MCF 10A (cell line): ENCODE measurements around the gene EVA1B. TPM values are rescaled to one million over a fixed set of nuclear protein-coding genes. Genes with fewer than 3 reads are reported as not detected.

ENCODE experiments used
- BruUV-seq: library from RNA; stranded (reverse); fragments of 400-500 nt; replicated peaks from 2 replicates; lab custom pipeline; 2021; lab: Mats Ljungman, UMichigan
- CTCF ChIA-PET: fragments of 300-600 bp; sonication (Branson Sonifier 250); formaldehyde crosslinking; extraction: SDS; loops from one replicate; lab custom pipeline; 2021; ENCODE audit warnings: antibody characterized with exemption, inconsistent platforms; lab: Yijun Ruan, JAX
- POLR2A ChIA-PET: fragments of 300-600, 350-650 bp; sonication (Branson Sonifier 250); formaldehyde crosslinking; extraction: SDS; loops from one replicate; lab custom pipeline; 2020; ENCODE audit warnings: antibody characterized with exemption, inconsistent platforms; lab: Yijun Ruan, JAX
- DNase-seq: peaks from one replicate; pipeline ENCODE4 v3.0.0-alpha.2; 2018; ENCODE audit not compliant: unreplicated experiment
- H3K27ac Mint-ChIP-seq: one replicate; pipeline ENCODE4 v1.8.0; 2022; ENCODE audit warnings: mild to moderate bottlenecking, low read depth, mixed read lengths; ENCODE audit not compliant: unreplicated experiment
- H3K27me3 Mint-ChIP-seq: one replicate; pipeline ENCODE4 v1.8.0; 2022; ENCODE audit warnings: mixed read lengths; ENCODE audit not compliant: insufficient read depth, unreplicated experiment
- H3K36me3 Mint-ChIP-seq: one replicate; pipeline ENCODE4 v1.8.0; 2022; ENCODE audit warnings: mild to moderate bottlenecking, moderate library complexity, mixed read lengths; ENCODE audit not compliant: insufficient read depth, unreplicated experiment
- H3K4me1 Mint-ChIP-seq: one replicate; pipeline ENCODE4 v1.8.0; 2022; ENCODE audit warnings: mixed read lengths; ENCODE audit not compliant: insufficient read depth, unreplicated experiment
- H3K4me3 Mint-ChIP-seq: one replicate; pipeline ENCODE4 v1.8.0; 2022; ENCODE audit warnings: mild to moderate bottlenecking, moderate library complexity, mixed read lengths; ENCODE audit not compliant: unreplicated experiment
- H3K9me3 Mint-ChIP-seq: one replicate; pipeline ENCODE4 v1.8.0; 2022; ENCODE audit warnings: mixed read lengths; ENCODE audit not compliant: unreplicated experiment
- intact Hi-C: fragments of 100-400 bp; cut with micrococcal nuclease; formaldehyde crosslinking; loops from 2 replicates; pipeline ENCODE4 v1.14.1; 2022
- total RNA-seq: library from RNA; stranded (reverse); gene quantifications from 2 replicates; pipeline ENCODE4 v1.2.3, GENCODE V29; 2022
- TF ChIP-seq, protein P1 (sequence below): fragments of 200-600 bp; IDR thresholded peaks from one replicate; pipeline ENCODE4 v1.8.0; 2022; ENCODE audit warnings: antibody characterized with exemption, mild to moderate bottlenecking; ENCODE audit not compliant: unreplicated experiment

The EVA1B gene
- total RNA-seq, 1 experiment from 2014 or later = 4.8 TPM

DNA sequence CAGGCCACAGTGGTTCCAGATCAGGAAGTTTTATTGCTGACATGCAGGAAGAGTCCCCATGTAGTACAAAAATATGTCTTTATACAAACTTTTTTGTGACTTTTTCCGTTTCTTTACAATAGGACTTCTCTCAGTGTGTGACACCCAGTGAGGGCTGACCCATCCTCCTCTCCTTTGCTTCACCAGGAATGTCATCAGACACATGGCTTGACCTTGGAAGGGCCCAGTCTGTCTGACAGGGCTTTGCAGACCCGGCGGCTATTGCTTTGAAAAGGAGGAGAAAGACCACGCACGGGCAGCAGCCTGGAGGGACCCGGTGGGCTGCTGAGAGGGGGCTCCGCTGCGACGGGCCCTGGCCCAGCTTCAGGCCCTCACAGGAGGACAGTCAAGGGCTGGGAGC is 16.2 kb upstream of the EVA1B start:
- TF ChIP-seq, protein P1, sequence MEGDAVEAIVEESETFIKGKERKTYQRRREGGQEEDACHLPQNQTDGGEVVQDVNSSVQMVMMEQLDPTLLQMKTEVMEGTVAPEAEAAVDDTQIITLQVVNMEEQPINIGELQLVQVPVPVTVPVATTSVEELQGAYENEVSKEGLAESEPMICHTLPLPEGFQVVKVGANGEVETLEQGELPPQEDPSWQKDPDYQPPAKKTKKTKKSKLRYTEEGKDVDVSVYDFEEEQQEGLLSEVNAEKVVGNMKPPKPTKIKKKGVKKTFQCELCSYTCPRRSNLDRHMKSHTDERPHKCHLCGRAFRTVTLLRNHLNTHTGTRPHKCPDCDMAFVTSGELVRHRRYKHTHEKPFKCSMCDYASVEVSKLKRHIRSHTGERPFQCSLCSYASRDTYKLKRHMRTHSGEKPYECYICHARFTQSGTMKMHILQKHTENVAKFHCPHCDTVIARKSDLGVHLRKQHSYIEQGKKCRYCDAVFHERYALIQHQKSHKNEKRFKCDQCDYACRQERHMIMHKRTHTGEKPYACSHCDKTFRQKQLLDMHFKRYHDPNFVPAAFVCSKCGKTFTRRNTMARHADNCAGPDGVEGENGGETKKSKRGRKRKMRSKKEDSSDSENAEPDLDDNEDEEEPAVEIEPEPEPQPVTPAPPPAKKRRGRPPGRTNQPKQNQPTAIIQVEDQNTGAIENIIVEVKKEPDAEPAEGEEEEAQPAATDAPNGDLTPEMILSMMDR = no peak
- H3K27ac Mint-ChIP-seq = no peak overlapping the region
- H3K36me3 Mint-ChIP-seq = peaks cover under 1% of the 10 kb centered on the region
- no peaks in the 10 kb centered on the region for H3K9me3 Mint-ChIP-seq
- BruUV-seq = TSS peak; percentile 21
- DNase-seq = no peak
- CTCF ChIA-PET = interaction anchor here (0.6 to 9.6 kb wide), 3 partner anchors 27 to 112 kb away, joined by 3 to 118 read pairs (median 4); no protein-coding TSS in a partner anchor
- H3K4me1 Mint-ChIP-seq = peaks cover 8% of the 10 kb centered on the region
- POLR2A ChIA-PET = no interaction called here
- no peak overlapping the region for H3K4me3 Mint-ChIP-seq
- H3K27me3 Mint-ChIP-seq = no peaks in the 10 kb centered on the region
- intact Hi-C loops = no loop called here

DNA sequence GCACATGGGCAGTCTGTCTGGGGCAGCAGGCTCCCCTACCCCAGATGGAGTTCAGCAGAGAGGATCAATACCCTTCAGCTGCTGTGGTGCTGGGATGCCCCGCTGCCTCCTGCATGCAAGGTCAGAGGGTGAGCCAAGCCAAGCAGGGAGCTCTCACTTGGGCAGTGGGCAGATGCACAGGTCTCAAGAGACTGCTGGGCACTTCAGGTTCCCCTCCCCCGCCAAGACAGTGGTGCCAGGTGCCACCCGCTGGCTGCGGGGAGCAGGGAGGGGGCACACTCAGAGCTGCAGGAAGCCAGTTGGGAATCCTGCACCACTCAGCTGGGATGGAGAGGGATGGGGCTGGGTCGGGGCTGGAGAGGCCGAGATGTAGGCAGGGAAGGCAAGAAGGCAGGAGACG is 15.8 kb upstream of the EVA1B start:
- no peaks in the 10 kb centered on the region for H3K27me3 Mint-ChIP-seq
- no peaks in the 10 kb centered on the region for H3K36me3 Mint-ChIP-seq
- DNase-seq = no peak
- POLR2A ChIA-PET = no interaction called here
- intact Hi-C loops = no loop called here
- H3K4me3 Mint-ChIP-seq = no peak overlapping the region
- H3K9me3 Mint-ChIP-seq = no peaks in the 10 kb centered on the region
- no TSS peak for BruUV-seq
- TF ChIP-seq, protein P1 = no peak
- H3K4me1 Mint-ChIP-seq = peaks cover 8% of the 10 kb centered on the region
- H3K27ac Mint-ChIP-seq = no peak overlapping the region
- CTCF ChIA-PET = interaction anchor here (0.6 to 1.1 kb wide), 3 partner anchors 14 to 112 kb away, joined by 3 to 4 read pairs (median 3); no protein-coding TSS in a partner anchor

DNA sequence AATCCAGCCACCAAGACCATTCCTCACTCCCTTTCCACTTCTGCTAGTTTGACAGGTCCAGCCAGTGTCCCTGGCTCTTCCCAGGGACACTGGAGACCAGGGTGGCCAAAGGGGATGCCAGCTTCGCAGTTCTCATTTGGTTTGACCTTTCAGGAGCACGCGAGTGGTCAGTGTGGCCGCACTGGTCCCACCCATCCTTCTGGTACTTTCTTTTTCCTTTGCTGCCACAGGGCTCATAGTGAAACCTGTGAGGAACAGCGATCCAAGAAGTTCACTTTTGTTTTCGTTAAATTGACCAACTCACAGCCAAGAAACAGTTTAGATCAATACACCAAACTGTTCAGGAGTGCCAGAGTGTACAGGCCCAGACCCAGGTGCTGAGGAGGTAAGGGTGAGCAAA is 14.4 kb upstream of the EVA1B start:
- Mint-ChIP-seq H3K27me3 (no peaks in the 10 kb centered on the region), H3K27ac (no peak overlapping the region), H3K36me3 (no peaks in the 10 kb centered on the region), H3K4me1 (peaks cover 3% of the 10 kb centered on the region), H3K9me3 (no peaks in the 10 kb centered on the region), H3K4me3 (no peak overlapping the region)
- CTCF ChIA-PET = no interaction called here
- POLR2A ChIA-PET = interaction anchor here (1.0 kb wide), 1 partner anchor 49 kb away, joined by 3 read pairs; no protein-coding TSS in a partner anchor
- TF ChIP-seq, protein P1 = no peak
- no peak for DNase-seq
- intact Hi-C loops = no loop called here
- BruUV-seq = no TSS peak

DNA sequence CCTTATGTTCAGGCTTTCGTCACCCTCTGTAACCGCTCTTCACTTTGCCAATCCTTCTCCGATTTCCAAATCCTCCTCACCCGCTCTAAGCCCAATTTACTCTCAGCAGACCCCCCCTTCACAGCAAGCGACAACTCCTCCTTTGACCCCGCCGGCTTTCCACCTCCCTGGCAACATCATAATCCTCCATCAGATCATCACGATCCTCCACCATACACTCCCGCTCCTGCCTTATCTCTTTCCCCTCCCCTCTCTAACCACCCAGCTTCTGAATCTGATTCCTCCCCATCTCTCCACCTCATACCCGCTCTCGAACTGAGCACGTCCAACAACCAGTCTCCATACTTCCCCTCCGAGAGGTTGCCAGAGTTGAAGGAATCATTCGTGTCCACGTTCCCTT is 7.5 kb upstream of the EVA1B start:
- TF ChIP-seq, protein P1 = no peak
- Mint-ChIP-seq H3K36me3 (peaks cover 15% of the 10 kb centered on the region), H3K27me3 (no peaks in the 10 kb centered on the region), H3K9me3 (no peaks in the 10 kb centered on the region), H3K27ac (no peak overlapping the region), H3K4me3 (no peak overlapping the region), H3K4me1 (peaks cover 24% of the 10 kb centered on the region)
- no peak for DNase-seq
- intact Hi-C loops = no loop called here
- ChIA-PET POLR2A (no interaction called here), CTCF (interaction anchor here (0.9 to 1.6 kb wide), 2 partner anchors 11 to 21 kb away, joined by 3 to 5 read pairs; no protein-coding TSS in a partner anchor)
- no TSS peak for BruUV-seq
